Umbilical cord (tissue), 1 donor: Measurements from ENCODE around the gene FAT1. TPM values are rescaled to one million over a fixed set of nuclear protein-coding genes. Genes with fewer than 3 reads are reported as not detected.

ENCODE experiments used
- total RNA-seq: library from RNA; depleted of rRNA; stranded (reverse); fragments of >200 nt; gene quantifications from one replicate; pipeline ENCODE4 v1.2.3, GENCODE V29; 2014; ENCODE audit warnings: low replicate concordance; ENCODE audit not compliant: insufficient read depth

Gene FAT1
- total RNA-seq, 1 donor from 2014 or later, result 242 TPM

Other genes with a start within 250 kb of the FAT1 start
- not detected for gene MTNR1A, start 168.3 kb downstream of the FAT1 start, total RNA-seq